HG03025 (cell line): ENCODE results near the gene PARVG.

Experiments used
- ATAC-seq: cut with Tn5 transposase; IDR thresholded peaks from one replicate; pipeline ENCODE4 v1.9.1; 2021; ENCODE audit warnings: mild to moderate bottlenecking, moderate library complexity; ENCODE audit not compliant: unreplicated experiment, low FRiP score

Gene PARVG

GRCh38 chr22:44193535-44193891, 12.8 kb downstream of the PARVG start:
- no peak for ATAC-seq

- ATAC-seq = no peak
Observed at GRCh38 chr22:44194569-44194968, 13.8 kb downstream of the PARVG start.

GRCh38 chr22:44195189-44195871, 14.6 kb downstream of the PARVG start:
- no peak for ATAC-seq

GRCh38 chr22:44196241-44196640, 15.5 kb downstream of the PARVG start:
- ATAC-seq = no peak

GRCh38 chr22:44196731-44197131, 16.0 kb downstream of the PARVG start:
- no peak for ATAC-seq

- ATAC-seq = no peak
Observed at GRCh38 chr22:44197271-44197670, 16.5 kb downstream of the PARVG start.

- no peak for ATAC-seq
Observed at GRCh38 chr22:44199164-44199563, 18.4 kb downstream of the PARVG start.

- no peak for ATAC-seq
Observed at GRCh38 chr22:44199866-44200265, 19.1 kb downstream of the PARVG start.

GRCh38 chr22:44200451-44200850, 19.7 kb downstream of the PARVG start:
- ATAC-seq = no peak

GRCh38 chr22:44200855-44201550, 20.3 kb downstream of the PARVG start:
- no peak for ATAC-seq

- ATAC-seq = no peak
Observed at GRCh38 chr22:44201665-44202064, 20.9 kb downstream of the PARVG start.

- ATAC-seq = no peak
Observed at GRCh38 chr22:44202261-44202789, 21.6 kb downstream of the PARVG start.

- no peak for ATAC-seq
Observed at GRCh38 chr22:44203203-44203602, 22.5 kb downstream of the PARVG start.

- ATAC-seq = no peak
Observed at GRCh38 chr22:44204739-44205515, 24.2 kb downstream of the PARVG start.

- ATAC-seq = no peak
Observed at GRCh38 chr22:44205516-44206329, 25.0 kb downstream of the PARVG start.

GRCh38 chr22:44206330-44206645, 25.6 kb downstream of the PARVG start:
- ATAC-seq = no peak

- no peak for ATAC-seq
Observed at GRCh38 chr22:44206696-44207095, 26.0 kb downstream of the PARVG start.

- no peak for ATAC-seq
Observed at GRCh38 chr22:44207173-44207980, 26.7 kb downstream of the PARVG start.

GRCh38 chr22:44207981-44208317, 27.2 kb downstream of the PARVG start:
- no peak for ATAC-seq

- no peak for ATAC-seq
Observed at GRCh38 chr22:44209343-44209742, 28.6 kb downstream of the PARVG start.
